GM18873 (cell line): ENCODE measurements around the gene CALHM1.

Experiments
- ATAC-seq: cut with Tn5 transposase; IDR thresholded peaks from one replicate; pipeline ENCODE4 v1.9.1; 2021; ENCODE audit warnings: mild to moderate bottlenecking, moderate library complexity, moderate number of reproducible peaks; ENCODE audit not compliant: unreplicated experiment, low FRiP score

The CALHM1 gene

DNA sequence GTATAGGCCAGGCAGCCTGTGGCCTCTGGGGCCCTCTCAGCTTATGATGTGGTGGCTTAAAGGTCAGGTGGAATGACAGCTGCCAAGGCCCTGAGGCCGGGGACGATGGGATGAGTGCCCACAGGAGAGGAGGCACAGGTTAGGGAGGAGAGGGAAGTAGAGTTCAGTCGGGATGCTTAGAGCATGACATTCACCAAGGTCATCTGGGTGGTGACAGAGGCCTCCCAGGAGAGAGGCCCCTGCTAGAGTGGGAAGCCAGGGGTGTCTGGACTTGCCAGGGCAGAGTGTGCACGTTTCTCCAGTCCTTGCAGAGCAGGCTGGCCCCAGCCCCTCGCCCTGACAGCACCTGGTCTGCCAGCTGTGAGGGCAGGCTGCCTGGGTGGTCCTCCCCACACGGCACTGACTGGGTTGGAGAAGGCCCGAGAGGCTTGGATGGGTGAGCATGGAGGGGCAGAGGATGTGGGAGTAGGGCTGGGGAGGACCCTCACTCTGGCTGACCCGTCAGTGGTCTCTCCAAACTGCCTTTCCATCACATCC is 1.5 kb downstream of the CALHM1 start:
- ATAC-seq, result no peak

DNA sequence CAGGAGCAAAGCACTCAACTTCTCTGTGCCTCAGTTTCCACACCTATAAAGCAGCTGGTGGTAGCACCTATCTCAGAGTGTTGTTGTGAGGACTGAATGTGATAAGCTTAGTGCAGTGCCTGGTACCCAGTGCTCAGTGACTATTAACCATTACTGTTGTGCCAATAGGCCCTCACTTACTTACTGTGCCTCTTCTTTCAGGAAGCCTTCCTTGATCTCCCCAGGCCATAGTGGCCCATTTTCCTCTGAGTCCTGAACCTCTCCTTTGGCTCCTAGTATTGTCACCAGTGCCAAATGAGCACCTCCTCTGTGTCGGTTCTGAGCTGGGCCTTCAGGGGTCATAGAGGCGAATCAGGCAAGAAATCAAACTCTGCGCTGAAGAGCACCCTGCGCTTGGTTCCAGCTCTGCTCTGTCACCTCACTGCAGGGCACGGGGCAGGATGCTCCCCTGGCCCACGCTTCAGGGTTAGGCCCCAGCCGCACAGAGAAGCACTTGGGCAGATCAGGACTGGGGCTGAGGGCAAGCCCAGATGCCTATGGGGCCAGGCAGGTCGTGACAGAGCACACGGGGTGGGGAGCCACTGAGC is 2.5 kb downstream of the CALHM1 start:
- no peak for ATAC-seq

DNA sequence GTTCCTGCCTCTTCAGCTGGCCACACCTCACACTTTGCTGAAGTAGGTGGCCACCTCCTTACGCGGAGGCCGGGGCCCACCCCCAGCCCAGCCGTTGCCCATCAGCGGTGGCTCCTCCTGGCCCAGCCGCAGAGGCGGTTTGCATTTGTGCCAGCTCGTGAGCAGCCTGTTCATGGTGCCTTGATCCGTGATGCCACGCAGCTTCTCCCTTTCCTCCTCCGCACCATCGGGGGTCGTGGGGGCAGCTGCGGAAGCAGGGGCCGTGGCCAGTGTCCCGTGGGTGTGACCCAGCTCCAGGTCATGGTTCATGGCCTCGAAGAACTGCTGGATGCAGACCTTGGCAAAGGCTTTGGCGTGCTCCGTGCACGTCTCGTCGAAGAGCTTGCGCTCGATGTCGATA is 3.5 kb downstream of the CALHM1 start:
- no peak for ATAC-seq

DNA sequence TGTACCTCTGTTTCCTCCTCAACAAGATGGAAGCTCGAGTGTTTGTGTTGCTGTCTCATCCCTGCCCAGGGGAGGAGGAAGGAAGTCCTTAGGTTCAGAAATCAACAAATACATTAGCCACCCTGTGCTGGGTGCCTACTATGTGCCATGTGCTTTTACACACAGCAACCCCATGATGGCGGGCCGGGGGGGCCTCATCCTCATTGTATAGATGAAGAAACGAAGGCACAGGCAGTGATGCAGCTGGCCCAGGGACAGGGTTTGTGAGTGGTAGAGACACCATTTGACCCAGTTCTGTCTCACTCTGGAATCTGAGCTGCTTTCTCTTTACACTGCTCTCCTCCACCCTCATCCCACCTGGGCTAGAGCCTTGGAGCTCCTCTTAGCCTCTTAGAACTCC is 4.7 kb downstream of the CALHM1 start:
- no peak for ATAC-seq

DNA sequence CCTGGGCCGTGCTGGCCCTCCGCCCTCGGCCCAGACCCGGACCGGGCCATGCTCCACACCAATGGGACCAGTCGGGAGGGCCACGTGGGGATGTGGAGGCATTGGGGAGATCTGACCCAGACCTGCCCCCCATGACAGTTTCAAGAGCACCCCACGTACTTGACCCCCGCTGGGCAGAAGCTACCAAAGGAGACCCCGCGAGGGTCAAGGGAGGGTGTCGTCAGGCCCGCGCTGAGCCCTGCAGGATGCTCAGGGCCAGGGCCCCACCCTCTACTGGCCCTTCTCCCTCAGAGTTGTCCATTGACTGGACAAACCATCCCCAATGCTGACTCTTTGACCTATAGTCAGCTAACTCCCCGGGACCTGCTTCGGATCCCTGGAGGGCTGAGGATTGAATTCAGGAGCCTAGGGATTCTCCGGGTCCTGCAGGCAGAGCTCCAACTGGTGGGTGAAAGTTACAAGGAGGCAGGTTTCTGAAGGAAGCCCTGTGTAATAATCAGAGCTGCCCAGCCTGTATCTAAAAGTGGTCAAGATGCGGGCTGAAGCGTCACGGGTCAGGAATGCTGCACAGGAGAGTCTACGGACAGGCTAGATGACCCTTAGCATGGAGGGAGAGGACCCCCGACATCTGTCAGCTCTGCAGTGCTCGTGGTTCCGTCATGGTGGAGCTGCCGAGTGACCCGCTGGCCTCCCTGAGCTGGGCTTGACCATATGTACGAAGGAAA is 6.0 kb downstream of the CALHM1 start:
- ATAC-seq, result no peak

DNA sequence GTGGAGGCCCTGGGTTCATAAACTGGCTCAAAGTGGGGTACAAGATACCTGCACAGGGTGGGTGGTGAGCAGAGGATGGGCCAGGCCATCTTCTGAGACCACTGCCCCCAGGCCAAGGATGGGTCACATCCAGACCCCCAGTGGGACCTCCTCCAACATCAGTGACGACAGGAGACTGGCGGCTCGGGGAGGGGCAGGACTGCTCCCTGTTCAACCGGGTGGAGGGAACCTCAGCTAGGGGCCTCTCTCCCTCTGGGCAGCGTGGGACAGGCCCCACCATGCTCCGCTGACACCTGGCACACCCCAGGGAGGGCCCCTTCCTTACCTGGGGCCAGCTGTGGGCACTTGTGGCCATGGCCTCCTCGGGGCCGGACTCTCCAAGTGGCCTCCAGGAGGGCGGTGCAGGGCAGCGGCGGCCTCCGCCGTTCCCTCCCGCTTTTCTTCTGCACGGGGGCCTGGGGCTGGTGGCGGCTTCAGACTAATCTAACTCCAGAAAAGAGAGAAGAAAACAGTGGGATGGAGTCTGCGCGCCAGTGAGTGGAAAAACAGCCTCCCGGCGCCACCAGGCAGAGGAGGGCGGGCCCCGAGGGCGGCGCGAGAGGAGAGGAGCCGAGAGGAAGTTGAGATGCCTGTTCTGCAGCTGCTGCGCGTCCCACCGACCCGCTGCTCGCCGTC is 6.7 kb downstream of the CALHM1 start, which contains the start of gene CALHM2:
TSS of gene CALHM2 (minus strand) at position 540 of the 675 bp plus-strand sequence. CDS start 2,429 bp downstream, outside the sequence.
- peak; percentile 59 for ATAC-seq

DNA sequence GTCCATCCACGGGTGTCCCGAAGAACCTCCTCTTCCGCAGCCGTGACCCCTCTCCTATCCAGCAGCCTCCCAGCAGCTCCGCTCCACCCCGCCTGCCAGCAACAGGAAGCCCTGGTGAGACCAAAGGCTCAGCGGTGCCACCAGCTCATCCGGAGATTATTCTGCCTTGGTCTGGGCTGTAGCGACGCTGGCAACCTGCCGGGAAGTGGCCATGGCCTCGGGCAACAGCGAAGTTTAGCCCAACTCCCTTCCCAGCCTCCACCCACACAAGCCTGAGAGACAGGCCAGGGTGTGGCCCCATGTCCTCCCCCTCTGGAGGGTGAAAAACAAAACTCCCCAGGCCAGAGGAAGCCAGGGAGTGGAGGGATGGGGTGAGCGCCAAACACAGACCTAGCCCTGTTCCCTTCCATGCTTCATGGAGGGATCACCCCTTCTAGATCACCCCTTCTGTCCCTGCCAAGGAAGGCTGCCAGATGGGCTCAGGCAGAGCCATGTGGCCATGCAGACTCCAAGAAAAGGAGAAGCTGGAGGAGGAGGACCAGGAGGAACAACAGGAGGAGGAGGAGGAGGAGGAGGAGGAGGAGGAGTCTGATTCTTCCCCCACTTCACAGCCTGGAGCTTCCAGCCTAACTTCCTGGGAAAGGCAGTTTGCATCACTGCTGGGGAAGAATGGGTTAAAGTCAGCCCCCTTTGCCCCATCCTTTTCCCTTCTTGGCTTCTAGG is 7.4 kb downstream of the CALHM1 start:
- ATAC-seq, result no peak

DNA sequence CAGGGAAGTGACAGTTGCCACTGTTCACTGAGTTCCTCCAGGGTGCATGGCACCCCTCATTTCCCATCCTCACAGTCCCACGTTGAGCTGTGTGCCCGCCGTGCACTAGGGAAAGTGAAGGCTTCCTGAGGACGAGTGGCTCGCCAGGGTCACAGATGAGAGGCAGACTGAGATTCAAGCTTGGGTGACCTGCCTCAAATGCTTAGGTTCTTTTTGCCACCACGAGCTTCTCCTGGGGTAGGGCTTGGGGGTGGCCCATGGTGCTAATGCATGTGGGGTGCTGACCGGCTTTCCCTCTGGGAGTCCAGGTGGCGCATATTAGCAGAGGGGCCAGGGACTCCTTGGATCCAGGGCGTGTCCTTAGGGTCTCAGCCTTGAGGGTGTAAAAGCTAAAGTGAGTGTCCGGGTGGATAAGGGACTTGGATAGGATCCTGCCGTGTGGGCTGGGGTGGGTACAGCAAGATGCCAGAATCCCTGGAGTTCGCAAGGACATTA is 8.5 kb downstream of the CALHM1 start:
- no peak for ATAC-seq

DNA sequence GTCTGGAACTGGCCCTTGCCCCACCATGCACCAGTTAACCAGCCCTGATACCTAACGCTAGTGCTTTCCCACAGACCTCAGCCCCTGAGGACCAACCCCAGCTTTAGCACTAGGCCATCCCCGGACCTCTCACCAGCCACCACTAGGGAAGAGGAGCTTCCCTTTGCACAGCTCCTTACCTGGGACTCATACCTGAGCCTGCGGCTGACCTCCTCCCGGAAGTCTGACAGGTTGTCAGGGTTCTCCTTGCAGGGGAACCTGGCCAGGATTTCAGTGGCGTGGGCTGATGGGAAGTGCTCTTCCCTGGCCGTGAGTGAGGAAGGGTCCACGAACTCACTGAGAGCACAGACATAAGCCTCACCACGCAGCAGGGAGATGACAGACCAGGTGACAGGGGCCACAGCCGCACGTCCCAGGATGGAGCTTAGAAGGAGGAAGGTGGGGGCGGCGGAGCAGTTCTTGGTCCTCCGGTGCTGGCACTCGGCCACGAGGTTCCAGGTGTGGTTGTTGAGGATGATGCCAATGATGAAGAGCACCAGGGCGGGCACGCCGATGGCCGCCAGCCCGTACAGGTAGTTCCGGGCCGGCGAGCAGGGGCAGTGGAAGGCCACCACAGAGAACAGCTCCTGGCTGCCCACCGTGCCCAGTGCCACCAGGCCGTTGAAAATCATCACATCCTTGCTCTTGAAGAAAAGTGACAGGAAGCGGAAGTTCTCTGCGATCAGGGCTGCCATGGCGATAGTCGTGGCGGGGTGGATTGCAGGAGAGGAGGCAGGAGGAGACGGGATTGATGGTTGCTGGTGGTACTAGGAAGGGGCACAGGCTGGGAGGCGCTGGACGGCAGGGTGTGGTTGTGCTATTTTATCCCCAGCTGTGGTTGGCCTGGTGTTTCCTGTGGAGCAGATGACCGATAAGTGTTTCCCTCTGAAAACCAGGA is 9.2 kb downstream of the CALHM1 start:
- ATAC-seq, result no peak

DNA sequence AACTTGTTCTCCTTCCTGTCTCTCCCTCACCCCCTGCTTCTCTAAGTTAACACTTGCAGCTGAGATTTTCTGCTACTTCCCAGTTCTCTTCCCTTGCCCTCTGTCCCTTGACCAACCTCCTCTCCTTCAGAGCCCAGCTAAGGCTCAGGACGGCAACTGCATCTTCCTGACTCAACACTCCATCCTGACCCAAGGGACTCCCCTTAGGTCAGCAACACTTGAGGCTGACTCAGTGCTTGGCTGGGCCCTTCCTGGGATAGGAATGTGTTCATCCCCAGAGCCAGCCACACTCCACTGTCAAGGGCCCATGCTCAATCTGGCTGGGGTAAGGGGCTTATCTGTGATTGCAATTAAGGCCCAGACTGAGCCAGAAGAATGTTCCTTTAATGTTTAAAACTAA is 10.0 kb downstream of the CALHM1 start:
- ATAC-seq, result no peak

DNA sequence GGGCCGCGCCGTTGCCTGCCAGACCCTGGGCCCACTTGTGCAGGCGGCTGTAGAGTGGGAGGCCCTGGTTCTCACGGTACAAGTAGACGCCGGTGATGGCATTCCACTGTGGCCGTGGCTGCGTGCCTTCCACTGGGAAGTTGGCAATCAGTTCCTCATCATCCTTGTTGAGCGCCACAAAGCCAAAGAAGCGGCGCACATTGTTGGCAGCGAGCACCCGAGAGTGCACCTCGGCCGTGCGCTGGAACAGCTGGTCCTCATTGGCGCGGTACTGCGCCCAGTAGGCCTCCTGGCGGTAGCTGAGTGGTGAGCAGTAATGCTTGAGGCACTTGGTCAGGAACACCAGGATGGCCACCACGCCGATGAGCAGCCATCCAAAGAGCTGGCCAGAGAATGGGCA is 11.5 kb downstream of the CALHM1 start:
- no peak for ATAC-seq

DNA sequence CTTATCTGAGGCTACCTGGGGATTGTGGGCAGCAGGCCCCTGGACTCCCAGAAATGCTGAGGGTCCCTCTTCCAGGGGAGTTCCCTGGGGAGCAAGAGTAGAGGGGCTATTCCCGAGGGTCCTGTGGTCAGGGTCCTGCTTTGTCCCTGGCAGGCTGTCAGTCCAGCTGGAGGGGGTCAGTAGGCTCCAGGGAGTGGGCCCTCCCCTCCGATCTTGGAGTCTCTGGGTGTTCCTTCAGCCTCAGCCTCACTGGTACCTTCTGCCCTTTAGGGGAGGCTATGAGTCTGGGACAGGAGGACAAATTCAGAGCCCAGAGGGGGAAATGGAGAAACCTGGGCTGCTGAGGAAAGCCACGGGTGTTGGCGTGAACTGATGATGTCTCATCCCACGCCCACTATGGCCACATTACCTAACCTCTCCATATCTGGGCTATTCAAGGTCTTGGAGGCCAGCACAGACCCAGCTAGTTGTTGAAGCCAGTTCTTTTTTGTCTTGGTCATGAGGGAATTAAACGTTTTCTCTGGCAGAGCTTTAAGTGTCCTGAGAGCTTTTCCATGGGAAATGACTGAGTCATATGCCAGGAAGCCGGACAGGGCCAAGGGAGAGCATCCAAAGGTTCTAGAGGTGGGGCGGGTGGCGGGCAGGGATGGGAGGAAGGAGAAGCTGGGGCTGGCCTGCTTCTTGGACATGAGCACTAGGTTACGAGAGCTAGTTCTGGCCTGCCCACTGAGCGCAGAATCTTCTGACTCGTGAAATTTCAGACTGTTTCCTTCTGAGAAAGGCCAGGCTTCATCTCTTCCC is 12.7 kb downstream of the CALHM1 start:
- no peak for ATAC-seq

DNA sequence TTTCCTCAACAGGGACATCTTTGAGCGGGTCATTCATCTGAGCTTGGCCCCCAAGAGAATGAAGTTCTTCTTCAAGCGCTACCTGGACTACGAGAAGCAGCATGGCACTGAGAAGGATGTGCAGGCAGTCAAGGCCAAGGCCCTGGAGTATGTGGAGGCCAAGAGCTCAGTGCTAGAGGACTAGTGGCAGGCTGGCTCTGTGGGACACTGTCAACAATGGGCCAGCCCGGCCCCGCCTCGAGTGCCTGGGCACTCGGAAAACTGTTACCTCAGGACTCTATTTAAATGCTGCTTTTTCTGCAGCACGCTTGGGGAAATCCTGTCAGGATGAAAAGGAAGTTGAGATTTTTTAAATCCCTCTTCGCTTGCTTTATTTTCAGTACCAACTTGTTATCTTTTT is 13.3 kb downstream of the CALHM1 start:
- ATAC-seq, result no peak

DNA sequence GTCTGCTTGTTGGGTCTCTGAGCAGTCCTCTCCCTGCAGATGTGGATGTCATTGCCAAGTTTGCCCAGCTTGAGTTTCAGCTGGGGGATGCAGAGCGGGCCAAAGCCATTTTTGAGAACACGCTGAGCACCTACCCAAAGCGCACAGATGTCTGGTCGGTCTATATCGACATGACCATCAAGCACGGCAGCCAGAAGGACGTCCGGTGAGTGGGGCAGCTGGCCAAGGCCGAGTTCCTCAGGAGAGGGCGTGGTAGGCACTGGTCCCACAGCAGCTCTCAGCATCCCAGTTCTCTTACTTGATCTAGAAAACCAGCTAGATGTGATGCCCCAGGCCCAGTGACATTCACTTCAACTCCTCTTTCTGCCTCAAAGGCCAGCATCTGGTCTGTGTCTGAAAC is 14.2 kb downstream of the CALHM1 start:
- no peak for ATAC-seq

DNA sequence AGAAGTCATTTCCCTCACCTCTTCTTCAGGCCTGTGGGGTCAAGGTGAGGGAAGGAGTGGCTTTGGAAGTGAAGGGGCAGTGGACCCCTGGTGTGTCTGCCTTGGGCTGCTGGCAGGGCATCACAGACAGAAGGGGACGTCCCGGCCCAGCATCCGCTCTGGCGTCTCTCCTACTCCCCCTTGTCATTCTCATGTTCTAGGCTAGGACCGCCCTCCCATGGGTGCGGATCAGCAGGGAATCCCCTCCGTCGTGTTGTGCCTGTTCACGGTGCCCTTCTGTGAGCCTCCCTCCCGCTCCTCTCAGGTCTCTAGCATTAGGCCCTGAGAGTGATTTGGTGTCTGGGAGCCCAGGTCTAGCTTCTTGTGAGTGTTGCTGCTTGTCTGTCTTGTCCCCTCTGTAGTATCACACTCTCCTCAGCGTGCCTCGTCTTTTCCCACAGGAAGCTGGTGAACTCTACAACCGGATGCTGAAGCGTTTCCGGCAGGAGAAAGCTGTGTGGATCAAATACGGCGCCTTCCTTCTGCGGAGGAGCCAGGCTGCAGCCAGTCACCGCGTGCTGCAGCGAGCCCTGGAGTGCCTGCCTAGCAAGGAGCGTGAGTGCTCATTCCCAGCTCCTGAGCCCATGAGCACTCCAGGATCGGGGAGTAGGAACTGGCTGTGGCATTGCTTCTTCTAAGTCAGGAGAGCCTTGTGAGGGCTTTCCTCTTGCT is 15.1 kb downstream of the CALHM1 start:
- no peak for ATAC-seq

DNA sequence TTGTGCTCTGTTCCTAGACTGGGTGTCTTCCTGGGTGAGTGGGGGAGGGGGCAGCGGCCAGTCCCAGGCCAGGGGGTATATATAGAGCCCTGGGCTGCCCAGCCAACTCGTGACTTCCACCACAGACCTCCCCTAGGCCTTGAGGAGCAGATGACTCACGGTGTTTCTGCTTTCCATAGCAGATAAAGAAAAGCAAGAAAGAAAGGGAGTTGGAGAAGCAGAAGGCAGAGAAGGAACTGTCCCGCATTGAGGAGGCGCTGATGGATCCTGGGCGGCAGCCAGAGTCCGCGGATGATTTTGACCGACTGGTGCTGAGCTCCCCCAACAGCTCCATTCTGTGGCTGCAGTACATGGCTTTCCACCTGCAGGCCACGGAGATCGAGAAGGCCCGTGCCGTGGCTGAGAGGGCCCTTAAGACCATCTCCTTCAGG is 16.7 kb downstream of the CALHM1 start:
- ATAC-seq, result no peak

DNA sequence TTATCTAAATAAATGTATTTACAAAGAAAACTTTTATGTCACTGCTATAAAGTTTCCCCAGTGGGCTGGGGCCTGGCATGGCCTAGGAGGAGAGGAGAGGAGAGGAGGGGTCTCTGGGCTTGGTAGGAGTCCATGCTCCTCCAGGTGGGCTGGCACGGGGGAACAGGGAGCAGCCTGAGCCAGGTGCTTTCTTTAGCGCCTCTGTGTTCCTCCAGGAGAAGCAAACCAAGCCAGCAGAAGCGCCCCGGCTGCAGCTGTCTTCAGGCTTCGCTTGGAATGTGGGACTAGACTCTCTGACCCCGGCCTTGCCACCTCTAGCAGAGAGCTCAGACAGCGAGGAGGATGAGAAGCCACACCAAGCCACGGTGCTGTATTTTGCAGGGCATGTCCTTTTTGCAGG is 17.1 kb downstream of the CALHM1 start:
- ATAC-seq, result no peak

DNA sequence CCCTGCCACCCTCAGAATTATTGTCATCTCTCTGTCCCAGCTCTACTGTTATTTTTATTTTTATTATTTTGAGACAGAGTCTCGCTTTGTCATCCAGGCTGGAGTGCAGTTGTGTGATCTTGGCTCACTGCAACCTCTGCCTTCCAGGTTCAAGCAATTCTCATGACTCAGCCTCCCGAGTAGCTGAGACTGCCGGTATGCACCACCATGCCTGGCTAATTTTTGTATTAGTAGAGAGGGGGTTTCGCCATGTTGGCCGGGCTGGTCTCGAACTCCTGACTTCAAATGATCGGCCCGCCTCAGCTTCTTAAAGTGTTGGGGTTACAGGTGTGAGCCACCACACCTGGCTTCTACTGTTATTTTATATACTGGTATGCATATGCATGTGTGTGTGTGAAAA is 17.5 kb downstream of the CALHM1 start:
- ATAC-seq, result no peak
